Measurements from ENCODE around the gene IFT43.
A peak's percentile ranks its signal among the peaks of the same experiment; 100 is the strongest.

IFT43 gene

DNA sequence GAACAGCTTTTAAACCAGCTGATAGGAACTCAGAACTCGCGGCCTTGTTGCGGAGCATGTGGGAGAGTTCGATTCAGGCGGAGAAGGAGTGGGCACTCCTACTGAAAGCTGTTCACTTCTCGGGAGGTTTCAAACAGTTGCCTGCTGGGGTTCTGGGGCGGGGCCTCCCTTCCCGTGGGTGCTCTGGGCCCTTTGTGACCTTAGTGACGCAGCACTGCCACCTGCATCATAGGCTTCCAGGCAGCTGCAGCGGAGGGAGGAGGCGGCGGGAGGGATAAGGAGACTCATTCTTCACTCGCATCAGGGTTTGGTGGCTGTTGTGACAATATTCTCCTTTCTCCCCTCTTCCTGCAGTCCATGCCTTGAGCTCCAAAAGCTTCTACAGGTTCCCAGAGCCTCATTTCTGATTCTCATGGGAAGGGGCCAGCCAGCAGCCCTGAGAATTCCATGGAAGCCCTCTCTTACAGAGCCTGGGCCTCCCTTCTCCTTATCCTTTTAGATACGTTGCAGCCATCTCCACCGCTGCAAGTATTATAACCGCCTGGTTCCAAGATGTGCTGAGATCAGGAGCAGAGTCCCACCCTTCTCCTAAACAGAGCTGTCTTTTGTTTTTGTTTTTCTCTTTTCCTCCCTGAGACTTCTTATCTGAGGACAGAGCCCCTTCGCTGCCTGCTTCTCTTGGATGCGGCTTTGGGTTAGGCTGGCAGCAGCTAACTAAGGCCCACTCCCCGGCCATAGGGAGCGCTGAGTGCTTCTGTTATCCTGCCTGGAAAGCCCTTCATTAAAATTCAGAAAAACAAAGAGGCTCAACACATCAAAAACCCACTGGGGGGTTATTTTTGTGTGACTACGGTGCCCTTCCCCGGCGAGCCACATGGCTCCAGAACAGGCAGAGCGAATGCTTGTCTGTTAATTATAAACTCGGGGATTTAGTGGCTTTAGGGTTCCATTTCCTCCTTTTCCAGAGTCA, 98.5 kb downstream of the IFT43 start:
- no peak for DNase-seq

- no peak for DNase-seq
These were observed 99.8 kb downstream of the IFT43 start for GRCh38 chr14:76085358-76085757.

- DNase-seq, result no peak
These were observed 101.1 kb downstream of the IFT43 start for GRCh38 chr14:76086636-76087035.

- no peak for DNase-seq
These were observed 102.8 kb downstream of the IFT43 start for GRCh38 chr14:76088326-76088725.

DNA sequence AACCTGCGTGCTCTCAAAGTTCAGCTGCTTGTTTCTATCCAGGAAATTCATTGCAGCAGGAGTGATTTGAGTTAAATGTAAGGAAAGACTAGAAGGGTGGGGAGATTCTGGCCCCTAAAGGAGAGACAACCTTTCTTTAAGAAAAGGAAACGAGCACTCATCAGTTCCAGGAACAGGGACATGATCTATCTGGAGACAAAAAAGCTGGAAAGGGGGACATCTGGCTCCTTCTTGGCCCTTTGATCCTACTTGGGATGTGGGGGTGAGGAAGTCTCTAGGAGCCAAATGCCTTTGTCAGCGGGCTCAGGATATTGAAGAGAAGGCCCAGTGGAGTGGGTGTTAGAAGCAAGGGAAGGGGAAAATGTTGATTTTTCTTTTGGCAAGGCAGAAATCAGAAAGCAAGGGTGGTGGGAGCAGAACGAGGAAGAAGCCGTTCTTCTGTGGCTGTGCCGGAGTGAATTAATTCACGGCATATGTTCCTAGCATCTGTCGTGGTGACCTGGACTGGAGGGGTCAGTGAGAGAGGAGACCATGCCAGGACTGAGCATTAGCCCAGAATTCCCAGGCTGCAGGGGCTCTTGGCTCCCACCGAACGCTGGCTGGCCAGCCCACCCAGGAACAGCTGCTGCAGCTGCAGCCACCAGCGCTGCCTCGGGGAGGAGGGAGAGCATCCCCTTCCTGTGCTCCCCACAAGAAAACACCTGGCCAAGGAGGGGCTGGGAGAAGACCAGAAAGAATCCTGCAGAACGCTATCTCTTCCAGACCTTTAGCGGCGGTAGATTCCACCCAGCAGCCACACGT, 103.4 kb downstream of the IFT43 start:
- DNase-seq, result peak; percentile 52

GRCh38 chr14:76089575-76089974, 104.0 kb downstream of the IFT43 start:
- no peak for DNase-seq

DNA sequence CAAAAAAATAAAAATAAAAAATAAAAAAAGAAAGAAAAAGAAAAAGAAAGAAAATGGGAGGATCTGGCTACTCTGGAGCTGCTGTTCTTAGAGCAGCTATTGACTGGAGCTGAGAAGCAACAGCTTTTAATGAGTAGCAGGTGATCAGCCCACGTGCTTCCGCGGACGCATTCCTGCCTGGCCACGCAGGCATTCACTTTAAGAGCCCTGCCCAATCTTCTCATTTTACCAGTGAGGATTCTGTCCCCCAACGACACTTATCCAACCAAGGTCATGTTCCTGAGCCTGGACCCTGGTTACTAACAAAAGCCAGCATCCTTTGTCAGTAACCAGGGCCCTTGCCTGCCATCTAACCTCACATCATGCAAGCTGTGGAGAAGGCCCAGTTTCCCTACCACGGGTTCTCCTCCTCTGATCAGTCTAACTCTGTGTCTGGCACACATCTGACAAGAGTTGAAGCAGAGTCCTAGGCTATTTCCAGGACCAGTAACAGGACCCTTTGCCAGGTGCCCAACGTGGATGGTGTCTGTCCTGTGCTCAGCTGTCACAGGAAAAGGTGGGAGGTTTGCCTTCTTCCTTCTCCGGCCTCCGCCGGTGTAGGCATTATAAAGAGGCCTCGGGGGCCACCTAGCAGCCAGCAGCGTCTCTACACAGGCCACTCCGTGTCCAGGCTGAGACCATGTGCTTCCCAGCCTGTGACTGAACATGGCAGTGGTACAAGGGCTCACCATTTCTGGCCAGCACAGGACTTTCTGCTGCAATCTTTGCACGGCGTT, 105.2 kb downstream of the IFT43 start:
- DNase-seq, result no peak

GRCh38 chr14:76093077-76093476, 107.5 kb downstream of the IFT43 start:
- no peak for DNase-seq

DNA sequence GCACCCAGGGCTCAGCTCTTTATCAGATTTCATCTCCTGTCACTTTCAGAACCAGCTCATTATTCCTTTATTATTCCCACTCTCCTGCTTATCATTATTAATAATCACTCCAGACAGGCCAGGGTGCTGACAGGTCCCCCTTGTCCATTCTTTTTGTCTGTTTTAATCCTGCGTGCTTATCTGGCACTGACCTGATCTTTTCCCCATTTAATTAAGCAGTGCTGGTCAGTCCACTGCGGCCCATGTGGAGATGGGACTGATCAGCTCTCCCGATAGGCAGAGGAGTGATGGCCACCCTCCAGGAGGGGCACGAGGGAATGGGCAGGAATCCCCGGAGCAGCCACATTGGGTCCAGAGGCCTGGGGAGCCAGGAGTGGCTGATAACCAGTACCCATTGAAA, 110.7 kb downstream of the IFT43 start:
- DNase-seq, result no peak

DNA sequence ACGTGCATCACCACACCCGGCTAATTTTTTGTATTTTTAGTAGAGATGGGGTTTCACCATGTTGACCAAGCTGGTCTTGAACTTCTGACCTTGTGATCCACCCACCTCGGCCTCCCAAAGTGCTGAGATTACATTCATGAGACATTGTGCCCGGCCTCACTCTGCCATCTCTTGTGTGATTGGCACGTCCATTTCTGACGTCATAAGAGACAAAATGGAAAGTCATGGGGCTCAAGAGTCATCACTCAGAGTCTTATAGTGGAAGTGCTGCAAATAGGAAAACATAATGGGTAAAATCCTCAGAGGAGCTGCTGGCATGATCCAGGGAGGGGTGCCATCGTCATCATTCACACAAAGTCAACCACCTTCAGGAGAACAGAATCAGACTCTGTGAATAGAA, 112.0 kb downstream of the IFT43 start:
- DNase-seq, result no peak

DNA sequence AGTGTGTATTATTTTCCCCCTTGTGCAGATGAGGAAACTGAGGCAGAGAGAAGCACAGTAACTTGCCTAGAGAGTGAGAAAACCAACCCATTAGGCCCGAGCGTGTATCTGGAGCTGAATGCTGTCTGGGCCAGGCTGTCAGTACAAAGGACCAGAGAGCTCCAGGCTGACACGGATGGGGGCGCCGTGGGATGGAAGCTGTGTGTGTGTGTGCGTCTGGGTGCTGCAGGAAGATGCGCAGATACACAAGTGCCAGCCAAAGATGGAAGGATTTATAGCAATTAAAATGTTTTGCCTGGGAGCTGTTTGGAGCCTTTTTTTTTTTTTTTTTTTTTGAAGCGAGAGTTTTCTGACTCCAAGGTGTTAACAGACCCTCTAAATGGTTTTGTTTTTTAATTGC, 112.5 kb downstream of the IFT43 start:
- no peak for DNase-seq

DNA sequence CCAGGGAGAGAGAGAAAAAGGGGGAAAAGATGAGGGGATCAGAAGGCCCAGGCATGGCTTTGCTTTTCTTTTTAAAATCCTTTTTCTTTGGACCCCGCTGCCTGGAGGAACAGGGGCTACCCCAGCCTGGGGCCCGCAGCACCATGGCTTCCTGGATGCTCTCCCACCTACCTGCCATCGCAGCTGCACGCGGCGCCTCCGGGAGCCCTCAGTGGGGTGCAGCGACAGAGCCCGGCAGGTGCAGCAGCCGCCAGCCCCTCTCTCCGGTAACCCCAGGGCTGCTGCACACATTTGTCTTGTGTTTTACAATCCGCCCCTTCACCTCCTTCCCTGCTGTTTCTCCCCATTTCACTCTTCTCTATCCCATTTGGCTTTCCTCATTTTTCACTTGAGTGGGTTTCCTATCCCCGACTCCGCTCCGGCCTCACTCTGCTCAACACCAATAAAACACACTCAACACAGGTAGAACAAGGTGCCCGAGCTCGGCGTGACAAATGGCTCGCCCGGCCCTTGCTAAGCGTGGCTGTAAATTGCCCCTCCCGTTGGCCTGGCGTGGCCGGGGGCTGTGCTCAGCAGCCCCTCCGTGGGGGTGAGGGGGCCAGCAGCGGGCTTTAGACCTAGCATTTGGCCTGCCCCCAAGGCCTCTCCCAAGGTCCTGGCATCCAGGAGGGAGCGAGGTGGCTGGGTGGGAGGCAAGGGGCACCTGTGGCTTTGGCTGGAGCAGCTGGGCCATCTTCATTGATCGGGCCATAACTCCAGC, 113.5 kb downstream of the IFT43 start:
- DNase-seq, result no peak

DNA sequence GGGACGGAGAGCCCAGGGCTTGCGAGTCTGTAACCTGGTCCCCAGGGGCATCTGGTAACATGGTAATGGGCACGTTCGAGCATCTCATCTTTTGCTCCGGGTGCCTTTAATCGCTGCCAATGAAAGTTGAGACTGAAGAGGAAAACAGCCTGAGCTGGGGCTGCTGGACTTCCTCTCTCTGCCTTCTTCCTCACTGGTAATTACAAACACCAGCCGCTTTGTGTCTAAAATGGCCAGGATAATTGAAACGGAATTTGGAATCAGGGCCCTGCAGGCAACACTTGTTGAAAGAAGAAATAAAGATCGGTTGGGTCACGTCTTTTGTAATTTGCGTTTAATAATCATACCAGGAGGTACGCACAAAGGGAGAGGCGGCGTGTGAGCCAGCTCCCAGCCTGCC, 114.7 kb downstream of the IFT43 start:
- DNase-seq, result no peak

- DNase-seq, result no peak
These were observed 116.1 kb downstream of the IFT43 start for GRCh38 chr14:76101391-76102379.

DNA sequence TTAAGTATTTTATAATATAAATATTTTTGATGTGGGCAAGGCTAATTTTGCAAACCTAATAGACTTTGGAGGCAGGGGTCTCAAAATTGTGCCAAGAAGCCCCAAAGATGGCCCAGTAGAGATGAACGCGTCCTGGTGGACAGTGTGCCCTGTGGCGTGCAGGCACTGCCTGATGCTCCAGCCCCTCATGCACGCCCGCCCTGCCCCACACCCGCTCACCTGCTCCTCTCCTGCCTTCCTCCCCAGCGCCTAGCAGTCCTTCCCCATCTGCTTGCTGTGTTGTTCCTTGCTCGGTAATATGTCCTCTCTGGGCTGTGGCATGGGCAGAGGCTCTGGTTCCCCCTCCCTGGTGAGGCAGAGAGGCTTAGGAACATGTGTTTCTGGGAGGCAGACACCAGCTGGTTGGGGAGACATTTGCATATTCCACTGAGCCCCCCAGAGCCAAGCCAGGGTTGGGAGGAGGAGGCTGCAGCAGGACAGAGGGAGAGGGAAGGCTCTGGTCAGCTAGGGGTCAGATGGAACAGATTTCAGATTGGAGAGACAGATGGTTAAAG, 119.3 kb downstream of the IFT43 start:
- DNase-seq, result no peak

GRCh38 chr14:76106188-76106587, 120.6 kb downstream of the IFT43 start:
- DNase-seq, result no peak

DNA sequence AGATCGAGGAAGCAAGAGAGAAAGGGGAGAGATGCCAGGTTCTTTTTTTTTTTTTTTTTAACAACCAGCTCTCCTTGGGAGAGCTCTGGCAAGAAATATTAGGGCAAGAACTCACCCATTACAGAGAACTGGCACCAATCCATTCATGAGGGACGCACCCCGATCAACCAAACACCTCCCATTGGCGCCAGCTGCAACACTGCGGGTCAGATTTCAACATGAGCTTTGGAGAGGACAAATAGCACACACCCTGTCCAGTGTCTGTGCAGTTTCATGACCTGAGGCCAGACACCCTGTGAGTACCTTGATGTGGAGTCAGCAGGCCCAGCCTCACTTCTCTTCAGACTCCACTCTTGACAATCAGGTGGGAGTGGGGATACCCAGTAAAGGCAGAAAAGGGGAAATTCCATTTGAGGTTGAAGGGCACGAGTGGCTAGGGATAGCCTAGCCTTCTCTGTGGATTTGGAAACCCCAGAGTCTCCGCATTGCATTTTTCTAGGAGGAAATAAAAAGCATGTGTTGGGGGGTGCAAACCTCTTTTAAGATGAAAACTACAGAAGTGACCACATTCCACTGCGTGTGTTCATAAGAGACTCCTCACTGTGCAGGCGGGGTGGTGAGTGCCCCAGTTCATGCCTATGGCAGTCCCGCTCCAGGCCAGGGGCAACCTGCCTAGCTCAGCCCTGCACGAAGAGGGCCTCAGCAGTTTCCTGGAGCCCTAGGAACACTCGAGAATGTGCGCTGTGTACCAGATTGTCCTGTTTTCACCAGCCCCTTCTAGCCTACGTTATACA, 123.7 kb downstream of the IFT43 start:
- no peak for DNase-seq

DNA sequence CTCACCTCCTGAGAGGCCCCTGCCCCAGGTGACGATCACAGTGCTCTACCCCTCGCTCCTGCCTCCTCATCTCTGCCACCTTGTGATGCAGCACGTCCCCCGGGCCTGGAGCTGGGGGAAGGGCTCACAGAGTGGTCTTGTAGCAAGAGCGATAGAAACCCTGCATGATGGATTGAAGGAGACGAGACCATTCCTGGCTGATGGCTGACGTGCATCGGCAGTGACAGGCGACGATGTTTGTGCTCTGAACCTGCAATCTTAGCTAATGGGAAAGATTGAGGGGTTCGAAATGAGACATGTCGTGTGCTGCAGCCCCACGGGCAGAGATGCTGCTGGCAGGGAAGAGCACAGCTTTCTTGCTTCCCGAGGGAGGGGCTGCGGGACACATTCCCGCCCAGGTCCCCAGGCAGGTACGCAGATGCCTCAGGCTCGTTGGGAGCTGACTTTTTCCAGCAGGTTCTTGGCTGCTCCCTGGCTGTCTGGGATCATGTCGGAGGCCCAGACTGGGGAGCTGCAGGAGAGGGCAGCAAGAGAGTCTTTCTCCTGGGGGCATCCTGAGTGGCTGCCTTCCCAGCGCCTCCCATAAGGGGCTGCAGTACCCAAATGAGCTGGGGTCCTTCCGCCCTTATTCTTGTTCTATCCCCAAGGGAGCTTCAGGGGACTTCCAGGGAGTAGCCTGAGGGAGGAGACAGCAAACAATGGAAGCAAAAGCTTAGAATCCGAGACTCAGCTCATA, 127.5 kb downstream of the IFT43 start:
- peak; percentile 84 for DNase-seq

- DNase-seq, result no peak
These were observed 128.1 kb downstream of the IFT43 start for GRCh38 chr14:76113691-76114090.
